ENCODE results near the gene KRTAP12-3.

DNA sequence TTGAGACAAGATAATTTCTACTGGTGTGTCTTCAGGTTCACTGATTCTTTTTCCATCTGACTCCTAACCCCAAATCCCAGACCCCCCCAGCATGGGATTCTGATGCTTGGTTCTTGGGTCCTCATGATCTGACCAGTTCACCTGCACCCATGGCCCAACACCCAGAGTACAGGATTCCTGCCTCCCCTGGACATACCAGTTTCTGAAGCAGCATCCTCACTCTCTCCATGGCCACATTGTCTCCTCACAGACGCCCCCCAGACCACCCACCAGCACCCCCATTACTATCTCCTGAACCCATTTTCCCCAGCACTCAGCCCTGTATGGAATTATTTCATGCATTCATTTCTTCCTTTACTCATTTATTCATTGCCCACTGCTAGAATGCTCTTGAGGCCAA, 864 bp upstream of the KRTAP12-3 start:
- TF ChIP-seq POLR2AphosphoS5 (IDR thresholded peaks at IDR 0.05; ENCODE audit: low read depth, low read length), result no peak
- TF ChIP-seq CTCF (IDR thresholded peaks at IDR 0.05), result no peak
- TF ChIP-seq TCF12 (IDR thresholded peaks at IDR 0.05), result no peak
- no peak for TF ChIP-seq EZH2phosphoT487 (IDR thresholded peaks at IDR 0.05; ENCODE audit: borderline replicate concordance, low read depth)
- TF ChIP-seq, protein P1, sequence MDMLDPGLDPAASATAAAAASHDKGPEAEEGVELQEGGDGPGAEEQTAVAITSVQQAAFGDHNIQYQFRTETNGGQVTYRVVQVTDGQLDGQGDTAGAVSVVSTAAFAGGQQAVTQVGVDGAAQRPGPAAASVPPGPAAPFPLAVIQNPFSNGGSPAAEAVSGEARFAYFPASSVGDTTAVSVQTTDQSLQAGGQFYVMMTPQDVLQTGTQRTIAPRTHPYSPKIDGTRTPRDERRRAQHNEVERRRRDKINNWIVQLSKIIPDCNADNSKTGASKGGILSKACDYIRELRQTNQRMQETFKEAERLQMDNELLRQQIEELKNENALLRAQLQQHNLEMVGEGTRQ (IDR thresholded peaks at IDR 0.05; ENCODE audit: borderline replicate concordance, low read depth, low read length), result no peak
- TF ChIP-seq, protein P2, sequence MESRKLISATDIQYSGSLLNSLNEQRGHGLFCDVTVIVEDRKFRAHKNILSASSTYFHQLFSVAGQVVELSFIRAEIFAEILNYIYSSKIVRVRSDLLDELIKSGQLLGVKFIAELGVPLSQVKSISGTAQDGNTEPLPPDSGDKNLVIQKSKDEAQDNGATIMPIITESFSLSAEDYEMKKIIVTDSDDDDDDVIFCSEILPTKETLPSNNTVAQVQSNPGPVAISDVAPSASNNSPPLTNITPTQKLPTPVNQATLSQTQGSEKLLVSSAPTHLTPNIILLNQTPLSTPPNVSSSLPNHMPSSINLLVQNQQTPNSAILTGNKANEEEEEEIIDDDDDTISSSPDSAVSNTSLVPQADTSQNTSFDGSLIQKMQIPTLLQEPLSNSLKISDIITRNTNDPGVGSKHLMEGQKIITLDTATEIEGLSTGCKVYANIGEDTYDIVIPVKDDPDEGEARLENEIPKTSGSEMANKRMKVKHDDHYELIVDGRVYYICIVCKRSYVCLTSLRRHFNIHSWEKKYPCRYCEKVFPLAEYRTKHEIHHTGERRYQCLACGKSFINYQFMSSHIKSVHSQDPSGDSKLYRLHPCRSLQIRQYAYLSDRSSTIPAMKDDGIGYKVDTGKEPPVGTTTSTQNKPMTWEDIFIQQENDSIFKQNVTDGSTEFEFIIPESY (IDR thresholded peaks at IDR 0.05; ENCODE audit: borderline replicate concordance, low read depth), result no peak
- TF ChIP-seq YY1 (IDR thresholded peaks at IDR 0.05; ENCODE audit: low read depth), result no peak
- no peak for TF ChIP-seq MAX (IDR thresholded peaks at IDR 0.05; ENCODE audit: low read depth)
- TF ChIP-seq RAD21 (IDR thresholded peaks at IDR 0.05; ENCODE audit: low read length), result no peak
- no peak for TF ChIP-seq CHD2 (IDR thresholded peaks at IDR 0.05; ENCODE audit: low read length, partially characterized antibody)
- no peak for TF ChIP-seq RXRA (IDR thresholded peaks at IDR 0.05; ENCODE audit: borderline replicate concordance, low read depth)
- TF ChIP-seq EP300 (IDR thresholded peaks at IDR 0.05; ENCODE audit: borderline replicate concordance in 1 of 2, low read depth in 1 of 2, low read length in 1 of 2), result no peak
- no peak for TF ChIP-seq TAF1 (IDR thresholded peaks at IDR 0.05; ENCODE audit: borderline replicate concordance, low read depth, low read length)

All from SK-N-SH (cell line).